Measurements from ENCODE around the gene PER2. TPM values are rescaled to one million over a fixed set of nuclear protein-coding genes. Genes with fewer than 3 reads are reported as not detected.

The PER2 gene
- total and polyA plus RNA-seq, 2 of the 13 experiments (the other 11 are each of a cell fraction or from before 2014, with no cell fraction given): 5.1 to 9.4 TPM

DNA sequence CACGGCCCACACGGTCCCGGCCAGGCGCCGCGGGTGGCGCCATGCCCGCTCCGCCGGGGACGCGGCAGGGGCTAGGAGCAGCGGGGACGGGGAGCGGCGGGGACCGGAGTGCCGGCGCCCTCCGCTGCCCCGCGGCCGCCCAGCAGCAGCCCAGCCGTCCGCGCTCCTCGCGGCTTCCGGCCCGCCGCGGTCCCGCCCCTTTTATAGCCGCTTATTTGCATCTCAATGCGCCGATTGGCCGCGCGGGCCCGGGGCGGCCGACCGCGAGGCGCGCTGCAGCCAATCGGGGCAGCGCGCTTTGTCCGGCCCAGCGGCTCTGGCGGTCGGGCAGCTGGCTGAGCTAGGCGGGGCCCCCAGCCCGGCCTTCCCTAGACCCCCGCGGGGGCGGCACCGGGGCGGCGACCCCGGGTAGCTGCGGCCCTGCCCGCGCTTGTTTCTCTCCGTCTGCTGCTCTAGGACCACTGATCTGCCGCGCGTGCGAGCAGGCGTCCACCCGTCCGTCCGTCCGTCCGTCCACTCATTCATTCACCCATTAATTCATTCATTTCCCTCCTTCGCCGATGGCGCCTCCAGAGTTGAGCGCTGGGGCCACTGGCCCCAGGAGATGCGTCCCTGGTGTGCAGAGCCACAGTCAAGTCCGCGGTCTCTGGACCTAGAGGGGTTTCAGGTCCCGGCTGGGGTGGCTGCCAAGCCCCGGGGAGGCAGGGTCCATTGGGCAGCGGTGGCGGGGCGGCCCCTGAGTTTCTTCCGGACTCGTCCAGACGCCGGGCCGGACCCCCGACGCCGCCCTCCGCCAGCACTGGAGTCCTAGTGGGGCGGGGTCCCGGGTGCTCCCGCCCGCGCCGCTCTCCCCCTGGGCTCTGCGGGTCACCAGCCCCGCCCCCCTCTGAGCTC, 48.3 kb downstream of the PER2 start, which contains the start of gene HES6 (continued):
- TF ChIP-seq ZNF83 (CRISPR knock-in tag; IDR thresholded peaks at IDR 0.05; ENCODE audit: borderline replicate concordance): no peak
- TF ChIP-seq TEAD3 (CRISPR knock-in tag; optimal IDR thresholded peaks at IDR 0.05; ENCODE audit: borderline replicate concordance): no peak
- TF ChIP-seq DRAP1 (CRISPR knock-in tag; IDR thresholded peaks at IDR 0.05): peak; percentile 95
- TF ChIP-seq, protein P1, sequence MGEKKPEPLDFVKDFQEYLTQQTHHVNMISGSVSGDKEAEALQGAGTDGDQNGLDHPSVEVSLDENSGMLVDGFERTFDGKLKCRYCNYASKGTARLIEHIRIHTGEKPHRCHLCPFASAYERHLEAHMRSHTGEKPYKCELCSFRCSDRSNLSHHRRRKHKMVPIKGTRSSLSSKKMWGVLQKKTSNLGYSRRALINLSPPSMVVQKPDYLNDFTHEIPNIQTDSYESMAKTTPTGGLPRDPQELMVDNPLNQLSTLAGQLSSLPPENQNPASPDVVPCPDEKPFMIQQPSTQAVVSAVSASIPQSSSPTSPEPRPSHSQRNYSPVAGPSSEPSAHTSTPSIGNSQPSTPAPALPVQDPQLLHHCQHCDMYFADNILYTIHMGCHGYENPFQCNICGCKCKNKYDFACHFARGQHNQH (CRISPR knock-in tag; IDR thresholded peaks at IDR 0.05): no peak
- 0 out of 2 replicates have a peak, but pooled peaks have one; percentile 49 for TF ChIP-seq ZNF556 (CRISPR knock-in tag; IDR thresholded peaks at IDR 0.05; ENCODE audit: borderline replicate concordance)
- TF ChIP-seq ZC3H4 (CRISPR knock-in tag; IDR thresholded peaks at IDR 0.05; ENCODE audit: borderline replicate concordance): no peak
- TF ChIP-seq, protein P2, sequence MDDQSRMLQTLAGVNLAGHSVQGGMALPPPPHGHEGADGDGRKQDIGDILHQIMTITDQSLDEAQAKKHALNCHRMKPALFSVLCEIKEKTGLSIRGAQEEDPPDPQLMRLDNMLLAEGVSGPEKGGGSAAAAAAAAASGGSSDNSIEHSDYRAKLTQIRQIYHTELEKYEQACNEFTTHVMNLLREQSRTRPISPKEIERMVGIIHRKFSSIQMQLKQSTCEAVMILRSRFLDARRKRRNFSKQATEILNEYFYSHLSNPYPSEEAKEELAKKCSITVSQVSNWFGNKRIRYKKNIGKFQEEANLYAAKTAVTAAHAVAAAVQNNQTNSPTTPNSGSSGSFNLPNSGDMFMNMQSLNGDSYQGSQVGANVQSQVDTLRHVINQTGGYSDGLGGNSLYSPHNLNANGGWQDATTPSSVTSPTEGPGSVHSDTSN (CRISPR knock-in tag; IDR thresholded peaks at IDR 0.05; ENCODE audit: borderline replicate concordance): no peak
- TF ChIP-seq NPAS2 (CRISPR knock-in tag; IDR thresholded peaks at IDR 0.05; ENCODE audit: borderline replicate concordance): no peak
- TF ChIP-seq ZSCAN12 (CRISPR knock-in tag; IDR thresholded peaks at IDR 0.05): no peak
- peak; percentile 98 for TF ChIP-seq SALL2 (CRISPR knock-in tag; IDR thresholded peaks at IDR 0.05)
- no peak for TF ChIP-seq ARNT (IDR thresholded peaks at IDR 0.05)
- TF ChIP-seq SMYD3 (CRISPR knock-in tag; IDR thresholded peaks at IDR 0.05): no peak
- TF ChIP-seq GTF3A (CRISPR knock-in tag; conservative IDR thresholded peaks at IDR 0.05): no peak
- TF ChIP-seq TOPORS (CRISPR knock-in tag; IDR thresholded peaks at IDR 0.05): peak; percentile 82; the same call in 1 of the 2 replicates
- TF ChIP-seq KDM5B (CRISPR knock-in tag; IDR thresholded peaks at IDR 0.05; ENCODE audit: borderline replicate concordance): 0 out of 2 replicates have a peak, but pooled peaks have one; percentile 20
- TF ChIP-seq ZNF790 (CRISPR knock-in tag; IDR thresholded peaks at IDR 0.05; ENCODE audit: borderline replicate concordance): no peak
- TF ChIP-seq, protein P3, sequence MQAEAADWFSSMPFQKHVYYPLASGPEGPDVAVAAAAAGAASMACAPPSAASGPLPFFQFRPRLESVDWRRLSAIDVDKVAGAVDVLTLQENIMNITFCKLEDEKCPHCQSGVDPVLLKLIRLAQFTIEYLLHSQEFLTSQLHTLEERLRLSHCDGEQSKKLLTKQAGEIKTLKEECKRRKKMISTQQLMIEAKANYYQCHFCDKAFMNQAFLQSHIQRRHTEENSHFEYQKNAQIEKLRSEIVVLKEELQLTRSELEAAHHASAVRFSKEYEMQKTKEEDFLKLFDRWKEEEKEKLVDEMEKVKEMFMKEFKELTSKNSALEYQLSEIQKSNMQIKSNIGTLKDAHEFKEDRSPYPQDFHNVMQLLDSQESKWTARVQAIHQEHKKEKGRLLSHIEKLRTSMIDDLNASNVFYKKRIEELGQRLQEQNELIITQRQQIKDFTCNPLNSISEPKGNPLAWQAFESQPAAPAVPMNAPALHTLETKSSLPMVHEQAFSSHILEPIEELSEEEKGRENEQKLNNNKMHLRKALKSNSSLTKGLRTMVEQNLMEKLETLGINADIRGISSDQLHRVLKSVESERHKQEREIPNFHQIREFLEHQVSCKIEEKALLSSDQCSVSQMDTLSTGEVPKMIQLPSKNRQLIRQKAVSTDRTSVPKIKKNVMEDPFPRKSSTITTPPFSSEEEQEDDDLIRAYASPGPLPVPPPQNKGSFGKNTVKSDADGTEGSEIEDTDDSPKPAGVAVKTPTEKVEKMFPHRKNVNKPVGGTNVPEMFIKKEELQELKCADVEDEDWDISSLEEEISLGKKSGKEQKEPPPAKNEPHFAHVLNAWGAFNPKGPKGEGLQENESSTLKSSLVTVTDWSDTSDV (CRISPR knock-in tag; IDR thresholded peaks at IDR 0.05): no peak
- no peak for TF ChIP-seq HNRNPL (IDR thresholded peaks at IDR 0.05; ENCODE audit: low read depth, low read length)
- no peak for TF ChIP-seq ZNF660 (CRISPR knock-in tag; IDR thresholded peaks at IDR 0.05; ENCODE audit: borderline replicate concordance, low read depth)
- peak; percentile 85 for TF ChIP-seq ZMYM4 (CRISPR knock-in tag; IDR thresholded peaks at IDR 0.05)
- TF ChIP-seq CENPX (CRISPR knock-in tag; IDR thresholded peaks at IDR 0.05): no peak
- no peak for TF ChIP-seq PAF1 (CRISPR knock-in tag; IDR thresholded peaks at IDR 0.05)
- 0 out of 2 replicates have a peak, but pooled peaks have one; percentile 72 for TF ChIP-seq TSC22D2 (CRISPR knock-in tag; IDR thresholded peaks at IDR 0.05; ENCODE audit: borderline replicate concordance)
